ENCODE measurements around the gene PANK4. TPM values are rescaled to one million over a fixed set of nuclear protein-coding genes. Genes with fewer than 3 reads are reported as not detected.

PANK4 gene
- total RNA-seq, 1 experiment from 2014 or later, result 32.2 TPM

GRCh38 chr1:2468540-2468939 is 57.9 kb downstream of the PANK4 start:
- DNase-seq, result no peak
- peaks cover 24% of the 10 kb centered on the region for H3K27me3 Mint-ChIP-seq (ENCODE audit: low read depth)
- Histone ChIP-seq H3K23ac (ENCODE audit: insufficient read length, low read depth, low read length) (no peak overlapping the region), H2AK5ac (ENCODE audit: insufficient read length, low read length) (no peak overlapping the region), H4K20me1 (ENCODE audit: control insufficient read depth, insufficient read depth, insufficient read length) (peaks cover 3% of the 10 kb centered on the region), H3K4me1 (ENCODE audit: insufficient read depth, low read length) (no peaks in the 10 kb centered on the region), H3K4ac (ENCODE audit: low read depth, low read length) (no peak overlapping the region), H3K9me3 (ENCODE audit: control insufficient read depth, low read depth, low read length) (no peaks in the 10 kb centered on the region), H3K18ac (ENCODE audit: insufficient read length, low read depth, low read length) (no peak overlapping the region), H3K56ac (ENCODE audit: insufficient read length, low read depth, low read length) (no peak overlapping the region), H3K79me2 (ENCODE audit: insufficient read depth, low read length) (no peaks in the 10 kb centered on the region), H2BK20ac (ENCODE audit: low read depth, low read length, poor library complexity, severe bottlenecking) (no peak overlapping the region), H2BK15ac (ENCODE audit: low read depth, low read length) (no peak overlapping the region), H2BK5ac (ENCODE audit: insufficient read length, low read length) (no peak overlapping the region), H2BK120ac (ENCODE audit: low read depth, low read length, poor library complexity, severe bottlenecking) (no peak overlapping the region), H3K14ac (ENCODE audit: insufficient read depth, low read length) (no peak overlapping the region), H4K8ac (replicated peaks; ENCODE audit: insufficient read length, low read depth, low read length) (no peak overlapping the region), H3K9ac (ENCODE audit: extremely low read depth, insufficient read length, low read length) (no peak overlapping the region), H3K4me2 (ENCODE audit: insufficient read depth, insufficient read length, low read length) (no peak overlapping the region), H3K27ac (ENCODE audit: insufficient read length, low read depth, low read length) (no peak overlapping the region), H3T11ph (ENCODE audit: low read length) (no peak overlapping the region), H2AFZ (ENCODE audit: low read length) (no peak overlapping the region), H3K79me1 (ENCODE audit: insufficient read depth, low read depth, low read length, poor library complexity, severe bottlenecking) (no peaks in the 10 kb centered on the region), H4K5ac (ENCODE audit: insufficient read length, low read depth, low read length) (no peak overlapping the region), H2BK12ac (ENCODE audit: insufficient read length, low read depth, low read length) (no peak overlapping the region), H3K23me2 (ENCODE audit: insufficient read length, low read depth, low read length, poor library complexity, severe bottlenecking) (no peaks in the 10 kb centered on the region), H4K91ac (ENCODE audit: insufficient read length, low read depth, low read length) (no peak overlapping the region), H3K27me3 (ENCODE audit: insufficient read depth, low read length) (no peaks in the 10 kb centered on the region)
- H3K27ac Mint-ChIP-seq, result no peak overlapping the region
- H3K36me3 Mint-ChIP-seq (ENCODE audit: insufficient read depth in 1 of 3, low read depth in 3 of 3), result no peaks in the 10 kb centered on the region
- H3K4me3 Mint-ChIP-seq, result no peak overlapping the region
- no CpG with 5 or more reads among the region's 10 CpGs for WGBS (ENCODE audit: extremely low coverage, insufficient read length, low lambda C conversion rate)
- no peaks in the 10 kb centered on the region for H3K4me1 Mint-ChIP-seq
- no peaks in the 10 kb centered on the region for H3K9me3 Mint-ChIP-seq
- no peak for TF ChIP-seq CTCF (conservative IDR thresholded peaks at IDR 0.05)
